ENCODE measurements around the gene FBXO31.

GRCh38 chr16:87324411-87325275 is 58.9 kb downstream of the FBXO31 start:
- TF ChIP-seq CTCF (IDR thresholded peaks at IDR 0.05; ENCODE audit: low read length), result peak; percentile 80
- TF ChIP-seq EZH2 (IDR thresholded peaks at IDR 0.05; ENCODE audit: borderline replicate concordance, low read length), result no peak
